Mucosa of gallbladder (tissue), 1 donor: ENCODE measurements around the gene TMEM126B. TPM values are rescaled to one million over a fixed set of nuclear protein-coding genes. Genes with fewer than 3 reads are reported as not detected.

Experiments
- DNase-seq: peaks from one replicate; pipeline ENCODE4 v3.0.0-alpha.2; 2020; ENCODE audit warnings: low spot score
- total RNA-seq: library from RNA; stranded (reverse); gene quantifications from one replicate; pipeline ENCODE4 v1.2.1, GENCODE V29; 2021
- donor health status: DM: no; HTN: no; CAD: no.

TMEM126B gene
- total RNA-seq, 1 donor from 2014 or later: 35.5 TPM

GRCh38 chr11:85682330-85683305 is 54.2 kb downstream of the TMEM126B start:
- peak; percentile 59 for DNase-seq

- DNase-seq: peak; percentile 36
These were observed 56.9 kb downstream of the TMEM126B start for GRCh38 chr11:85685125-85685819.

GRCh38 chr11:85685820-85686459 is 57.5 kb downstream of the TMEM126B start, which contains the start of gene CCDC89:
TSS of gene CCDC89 (minus strand) at chr11:85686195. CDS start at chr11:85686130, 65 bp downstream.
- peak; percentile 55 for DNase-seq

Other genes with a start within 250 kb of the TMEM126B start
- 4.4 TPM for gene DLG2, start 1.2 kb upstream of the TMEM126B start, total RNA-seq
- gene TMEM126A, start 19.4 kb downstream of the TMEM126B start, total RNA-seq: 18.3 TPM
- gene CREBZF, start 36.5 kb downstream of the TMEM126B start, total RNA-seq: 48.4 TPM
- gene CCDC89, start 57.6 kb downstream of the TMEM126B start, total RNA-seq: 2.6 TPM
- gene SYTL2, start 182.5 kb downstream of the TMEM126B start, total RNA-seq: 39.0 TPM
- not detected for gene CCDC83, start 226.8 kb downstream of the TMEM126B start, total RNA-seq